Left lung (tissue), 10 donors: ENCODE measurements around the gene PPP2R2C. TPM values are rescaled to one million over a fixed set of nuclear protein-coding genes. Genes with fewer than 3 reads are reported as not detected.

ENCODE experiments used
- ATAC-seq: fragments of 200-7000 bp; cut with Tn5 transposase; one replicate; pipeline ENCODE4 v1.9.1; 2020; ENCODE audit warnings: moderate library complexity
- DNase-seq, 4 donors: peaks; one replicate each; pipeline ENCODE4 v3.0.0-alpha.2; 2013 to 2020
- H3K27ac ChIP-seq, 2 donors: fragments of 200-600 bp; sonication (generic) in 1 of 2; one replicate each; pipeline versions ENCODE4 v1.5.0 to v1.8.0; 2020 to 2021
- H3K27me3 ChIP-seq, 2 donors: fragments of 200-600 bp; sonication (generic) in 1 of 2; one replicate each; pipeline versions ENCODE4 v1.5.0 to v1.8.0; 2020 to 2021
- H3K36me3 ChIP-seq, 2 donors: fragments of 200-600 bp; sonication (generic) in 1 of 2; one replicate each; pipeline versions ENCODE4 v1.5.0 to v1.8.0; 2020 to 2021
- H3K4me1 ChIP-seq, 2 donors: fragments of 200-600 bp; one replicate each; pipeline ENCODE4 v1.8.0; 2021
- H3K4me3 ChIP-seq, 2 donors: fragments of 200-600 bp; sonication (generic) in 1 of 2; one replicate each; pipeline versions ENCODE4 v1.5.0 to v1.8.0; 2020 to 2021; ENCODE audit warnings: mild to moderate bottlenecking in 1 of 2
- H3K9me3 ChIP-seq, 2 donors: fragments of 200-600 bp; sonication (generic) in 1 of 2; one replicate each; pipeline versions ENCODE4 v1.5.0 to v1.8.0; 2020 to 2021
- CTCF ChIP-seq, 2 donors: fragments of 200-600 bp; sonication (generic) in 1 of 2; IDR thresholded peaks; one replicate each; pipeline versions ENCODE4 v1.5.0 to v1.8.0; 2021; ENCODE audit warnings: antibody characterized with exemption in 2 of 2
- intact Hi-C, 2 donors: fragments of 100-400 bp; cut with DNase I; formaldehyde crosslinking; loops; one replicate each; pipeline versions ENCODE4 v1.11.2 to v1.14.2; 2022
- polyA plus RNA-seq, 6 donors: library from polyadenylated mRNA; unstranded; fragments of 120-200 nt; gene quantifications; one replicate each; pipeline ENCODE4 v1.2.1, GENCODE V29; 2013; ENCODE audit not compliant: insufficient read length in 6 of 6
- total RNA-seq, 2 donors: library from RNA; stranded (reverse); fragmentation: NEBNext Ultra II Directional; extraction: Animal tissue kit (Norgen Biotek cat#: 25700); gene quantifications; one replicate each; pipeline ENCODE4 v1.2.1, GENCODE V29; 2021
- donor health status: DM: no; HTN: yes; CAD: no.
- donor health status: DM: no; HTN: no; CAD: no.

The PPP2R2C gene
- total and polyA plus RNA-seq, 8 donors = 0.29 to 0.50 (median 0.43) TPM; not detected in 1

DNA sequence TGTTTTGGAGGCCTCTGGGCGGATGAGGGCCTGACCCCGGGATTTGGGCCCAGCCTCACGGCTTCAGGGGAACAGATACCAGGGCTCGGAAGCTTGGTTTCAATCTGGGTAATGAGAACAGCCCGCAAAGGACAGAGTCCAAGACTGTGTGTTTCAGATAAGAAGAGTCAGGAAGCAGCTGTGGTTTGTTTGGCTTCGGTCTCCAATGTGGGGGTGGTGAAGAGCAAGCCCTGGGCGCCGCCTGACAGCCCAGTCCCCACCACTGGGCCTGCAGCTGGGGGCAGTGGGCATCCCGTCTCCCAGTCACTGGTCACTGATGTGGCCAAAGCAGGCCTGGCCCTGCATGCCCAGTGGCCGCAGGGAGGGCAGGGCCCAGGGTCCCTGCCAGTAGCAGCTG lies 193.6 kb downstream of the PPP2R2C start:
- Histone ChIP-seq H3K27ac (peak overlapping the region; percentile 26 to 57), H3K9me3 (no peaks in the 10 kb centered on the region), H3K27me3 (no peaks in the 10 kb centered on the region), H3K4me3 (no peak overlapping the region), H3K36me3 (peaks cover 0 to 12% of the 10 kb centered on the region in 2 donors), H3K4me1 (peaks cover 21 to 52% of the 10 kb centered on the region in 2 donors)
- intact Hi-C loops = no loop called here
- TF ChIP-seq CTCF (IDR thresholded peaks at IDR 0.05) = no peak
- DNase-seq (peak in 3 of 4 donors; percentile 66 to 85 (median 76)), ATAC-seq (peak; percentile 43)

- Histone ChIP-seq H3K27ac (peak overlapping the region; percentile 26 to 57), H3K4me3 (no peak overlapping the region)
- DNase-seq = peak in 1 of 4 donors; percentile 68
Measured at GRCh38 chr4:6277935-6278800, 194.2 kb downstream of the PPP2R2C start.

DNA sequence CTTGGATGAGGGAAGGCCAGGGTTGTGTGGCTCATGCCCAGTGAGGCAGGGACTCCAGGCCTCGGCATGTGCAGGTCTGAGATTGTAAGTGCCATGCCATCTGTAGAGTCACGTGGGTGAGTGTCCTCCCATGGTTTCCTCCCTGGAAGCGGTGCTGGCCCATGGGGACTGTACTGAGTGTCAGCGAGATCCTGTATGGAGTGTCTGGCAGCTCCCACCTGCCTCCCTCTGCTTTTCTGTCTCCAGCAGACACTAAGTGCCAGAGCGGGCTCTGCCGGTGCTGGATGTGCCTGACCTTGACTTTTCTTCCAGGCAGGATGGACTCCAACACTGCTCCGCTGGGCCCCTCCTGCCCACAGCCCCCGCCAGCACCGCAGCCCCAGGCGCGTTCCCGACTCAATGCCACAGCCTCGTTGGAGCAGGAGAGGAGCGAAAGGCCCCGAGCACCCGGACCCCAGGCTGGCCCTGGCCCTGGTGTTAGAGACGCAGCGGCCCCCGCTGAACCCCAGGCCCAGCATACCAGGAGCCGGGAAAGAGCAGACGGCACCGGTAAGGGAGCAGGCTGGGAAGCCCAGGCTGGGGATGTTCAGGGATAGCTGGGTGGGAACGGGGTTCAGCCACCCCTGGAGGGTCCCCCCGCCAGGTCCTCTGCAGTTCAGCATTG lies 195.1 kb downstream of the PPP2R2C start:
- H3K4me3 ChIP-seq = no peak overlapping the region
- intact Hi-C loops = no loop called here
- DNase-seq = peak in 1 of 4 donors; percentile 72

More at GRCh38 chr4:6277935-6278800, 194.2 kb downstream of the PPP2R2C start:
- Histone ChIP-seq H3K4me1 (peaks cover 27 to 58% of the 10 kb centered on the region in 2 donors), H3K27me3 (no peaks in the 10 kb centered on the region), H3K9me3 (no peaks in the 10 kb centered on the region), H3K36me3 (peaks cover 0 to 12% of the 10 kb centered on the region in 2 donors)
- ATAC-seq = no peak
- intact Hi-C loops = no loop called here
- no peak for TF ChIP-seq CTCF (IDR thresholded peaks at IDR 0.05)

DNA sequence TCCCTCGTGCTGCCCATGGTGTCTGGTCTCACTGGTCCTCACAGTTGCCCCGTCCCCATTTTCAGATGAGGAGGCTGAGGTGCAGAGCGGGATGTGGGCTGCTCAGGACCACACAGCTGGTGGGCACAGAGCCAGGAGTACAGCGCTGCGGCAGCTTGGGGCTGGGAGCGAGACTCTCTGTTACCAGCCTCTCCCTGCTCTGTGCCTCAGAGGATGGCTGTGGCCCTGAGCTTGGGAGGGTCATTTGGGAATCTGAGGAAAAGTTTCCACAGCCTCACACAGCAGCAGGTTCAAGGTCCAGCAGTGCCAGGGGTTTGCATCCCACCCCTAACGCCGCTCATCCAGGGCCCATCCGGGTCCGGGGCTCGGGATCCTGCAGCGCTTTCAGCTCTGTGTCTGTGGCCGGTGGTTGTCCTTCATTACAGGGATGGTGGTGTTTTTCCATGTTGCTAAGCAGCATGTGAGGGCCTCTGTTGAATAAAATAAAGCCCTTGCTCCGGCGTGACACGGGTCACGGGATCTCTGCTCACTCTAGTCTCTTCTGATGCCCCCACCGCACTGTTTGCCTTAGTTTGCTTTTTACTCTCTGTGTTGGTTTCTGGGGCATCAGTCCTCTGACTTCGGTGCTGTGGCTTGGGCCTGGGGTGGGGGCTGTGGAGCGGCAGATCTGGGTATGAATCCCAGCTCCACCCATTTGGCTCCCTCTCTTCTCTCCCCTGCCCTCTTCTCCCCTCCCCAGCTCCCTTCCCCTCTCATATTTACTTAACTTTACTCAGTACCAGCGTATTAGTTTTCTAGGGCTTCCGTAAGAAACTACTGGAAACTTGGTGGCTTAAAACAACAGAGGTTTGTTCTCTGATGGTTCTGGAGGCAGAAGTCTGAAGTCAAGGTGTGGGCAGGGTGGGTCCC lies 196.3 kb downstream of the PPP2R2C start:
- Histone ChIP-seq H3K4me1 (peaks cover 36 to 62% of the 10 kb centered on the region in 2 donors), H3K27me3 (peaks cover 0 to 7% of the 10 kb centered on the region in 2 donors), H3K36me3 (peaks cover 0 to 12% of the 10 kb centered on the region in 2 donors), H3K27ac (peak overlapping the region in 1 of 2 donors; percentile 33), H3K9me3 (no peaks in the 10 kb centered on the region), H3K4me3 (no peak overlapping the region)
- no peak for TF ChIP-seq CTCF (IDR thresholded peaks at IDR 0.05)
- intact Hi-C loops = no loop called here
- ATAC-seq (no peak), DNase-seq (peak in 2 of 4 donors; percentile 58 to 70)

More for the DNA sequence above, 195.1 kb downstream of the PPP2R2C start:
- no peak for ATAC-seq
- TF ChIP-seq CTCF (IDR thresholded peaks at IDR 0.05) = no peak
- no peaks in the 10 kb centered on the region for H3K9me3 ChIP-seq
- peaks cover 28 to 59% of the 10 kb centered on the region in 2 donors for H3K4me1 ChIP-seq
- H3K27me3 ChIP-seq = no peaks in the 10 kb centered on the region
- H3K27ac ChIP-seq = peak overlapping the region in 1 of 2 donors; percentile 57
- H3K36me3 ChIP-seq = peaks cover 0 to 12% of the 10 kb centered on the region in 2 donors
